Measurements from ENCODE around the gene SEMA3C.

DNA sequence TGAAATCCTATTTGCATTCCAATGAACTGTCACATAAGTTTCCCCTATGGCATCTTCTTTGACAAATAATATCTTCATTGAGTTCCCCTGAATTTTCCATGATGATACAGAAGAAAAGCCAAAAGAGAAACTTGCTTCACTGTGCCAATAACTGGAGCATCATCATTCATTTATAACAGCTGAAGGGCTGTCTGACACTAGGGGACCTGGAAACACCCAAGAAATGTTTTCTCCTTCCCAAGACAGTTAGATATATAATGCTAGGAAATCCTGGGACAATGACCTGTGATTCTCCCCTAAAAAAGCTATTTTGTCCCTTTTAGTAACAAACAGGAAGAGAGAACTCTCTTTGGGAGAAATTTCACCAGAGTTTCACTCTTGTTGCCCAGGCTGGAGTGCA is 133.6 kb downstream of the SEMA3C start:
- TF ChIP-seq, protein P1, sequence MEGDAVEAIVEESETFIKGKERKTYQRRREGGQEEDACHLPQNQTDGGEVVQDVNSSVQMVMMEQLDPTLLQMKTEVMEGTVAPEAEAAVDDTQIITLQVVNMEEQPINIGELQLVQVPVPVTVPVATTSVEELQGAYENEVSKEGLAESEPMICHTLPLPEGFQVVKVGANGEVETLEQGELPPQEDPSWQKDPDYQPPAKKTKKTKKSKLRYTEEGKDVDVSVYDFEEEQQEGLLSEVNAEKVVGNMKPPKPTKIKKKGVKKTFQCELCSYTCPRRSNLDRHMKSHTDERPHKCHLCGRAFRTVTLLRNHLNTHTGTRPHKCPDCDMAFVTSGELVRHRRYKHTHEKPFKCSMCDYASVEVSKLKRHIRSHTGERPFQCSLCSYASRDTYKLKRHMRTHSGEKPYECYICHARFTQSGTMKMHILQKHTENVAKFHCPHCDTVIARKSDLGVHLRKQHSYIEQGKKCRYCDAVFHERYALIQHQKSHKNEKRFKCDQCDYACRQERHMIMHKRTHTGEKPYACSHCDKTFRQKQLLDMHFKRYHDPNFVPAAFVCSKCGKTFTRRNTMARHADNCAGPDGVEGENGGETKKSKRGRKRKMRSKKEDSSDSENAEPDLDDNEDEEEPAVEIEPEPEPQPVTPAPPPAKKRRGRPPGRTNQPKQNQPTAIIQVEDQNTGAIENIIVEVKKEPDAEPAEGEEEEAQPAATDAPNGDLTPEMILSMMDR (IDR thresholded peaks at IDR 0.05) = no peak
- TF ChIP-seq POLR2A (IDR thresholded peaks at IDR 0.05) = no peak
